Hematopoietic multipotent progenitor cell treated with erythropoietin and hydrocortisone succinate and interleukin-3 and kit ligand, for 15 days (in vitro differentiated cells): ENCODE measurements around the gene TP73.

Source experiments
- DNase-seq: peaks from one replicate; pipeline ENCODE4 v3.0.0-alpha.2; 2015; ENCODE audit warnings: low spot score

TP73 gene

GRCh38 chr1:3653286-3653618 is 936 bp downstream of the TP73 start:
- no peak for DNase-seq

- no peak for DNase-seq
These were observed 2.4 kb downstream of the TP73 start for GRCh38 chr1:3654549-3655281.

DNA sequence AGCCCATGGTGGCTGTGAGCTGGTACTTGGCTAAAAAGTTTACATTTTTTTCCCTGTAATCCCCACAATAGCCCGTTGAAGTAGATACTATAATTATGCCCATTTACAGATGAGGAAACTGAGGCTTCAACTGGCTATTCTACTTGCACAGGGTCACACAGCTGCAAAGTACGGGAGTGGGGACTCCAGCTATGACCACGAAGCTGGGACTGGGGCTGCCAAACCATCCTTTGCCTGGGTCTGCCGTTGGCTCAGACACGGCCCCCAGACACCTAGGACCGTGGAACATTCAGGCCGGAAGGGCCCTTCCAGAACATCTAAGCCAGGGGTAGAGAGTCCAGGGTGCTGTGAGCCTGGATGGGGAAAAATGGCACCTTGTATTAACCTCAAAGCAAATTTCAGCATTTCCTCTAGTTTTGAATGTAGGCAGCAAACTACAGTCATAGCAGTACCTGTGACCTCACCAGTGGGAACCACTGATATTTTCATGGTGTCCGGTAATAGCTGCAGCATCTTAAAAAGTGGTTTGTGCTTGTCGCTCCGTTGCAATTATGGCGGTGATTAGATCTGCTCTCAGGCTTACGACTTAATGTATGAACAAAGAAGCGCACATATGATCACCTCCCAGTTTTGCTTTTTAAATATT is 4.3 kb downstream of the TP73 start:
- no peak for DNase-seq

DNA sequence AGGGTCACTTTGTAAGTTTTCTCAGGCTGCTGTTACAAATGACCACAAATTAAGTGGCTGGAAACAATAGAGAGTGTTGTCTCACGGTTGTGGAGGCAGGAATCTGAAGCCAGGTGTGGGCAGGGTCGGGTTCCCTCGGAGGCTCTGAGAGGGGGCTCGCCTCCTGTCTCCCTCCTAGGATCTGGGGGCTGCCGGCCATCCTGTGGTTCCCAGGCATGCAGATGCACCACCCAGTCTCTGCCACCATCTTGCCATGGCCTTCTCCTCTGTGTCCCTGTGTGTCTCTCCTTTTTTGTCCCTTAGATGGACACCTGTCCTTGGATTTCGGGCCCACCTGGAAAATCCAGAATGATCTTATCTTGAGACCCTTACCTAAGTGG is 4.8 kb downstream of the TP73 start:
- no peak for DNase-seq

- DNase-seq = no peak
These were observed 5.4 kb downstream of the TP73 start for GRCh38 chr1:3657578-3658230.

DNA sequence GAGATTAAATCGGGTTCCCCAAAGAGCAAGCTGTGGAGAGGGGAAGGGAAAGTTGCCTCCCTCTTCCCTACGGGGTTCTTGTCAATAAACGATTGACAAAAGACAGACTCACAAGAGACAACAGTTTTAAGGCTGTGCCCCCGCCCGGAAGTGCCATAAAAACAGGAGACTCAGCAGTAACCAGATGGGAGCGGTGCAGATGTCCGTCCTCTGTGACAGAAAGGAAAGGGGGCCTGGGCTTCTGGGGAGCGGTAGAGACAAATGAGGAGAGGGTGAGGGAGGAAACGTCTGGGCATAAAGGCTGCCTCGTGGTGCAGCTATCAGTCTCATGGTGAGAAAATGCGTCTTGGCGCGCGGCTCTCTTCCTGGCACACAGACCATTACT is 5.9 kb downstream of the TP73 start:
- no peak for DNase-seq

- no peak for DNase-seq
These were observed 6.8 kb downstream of the TP73 start for GRCh38 chr1:3659093-3659492.

- no peak for DNase-seq
These were observed 8.4 kb downstream of the TP73 start for GRCh38 chr1:3660704-3661103.

DNA sequence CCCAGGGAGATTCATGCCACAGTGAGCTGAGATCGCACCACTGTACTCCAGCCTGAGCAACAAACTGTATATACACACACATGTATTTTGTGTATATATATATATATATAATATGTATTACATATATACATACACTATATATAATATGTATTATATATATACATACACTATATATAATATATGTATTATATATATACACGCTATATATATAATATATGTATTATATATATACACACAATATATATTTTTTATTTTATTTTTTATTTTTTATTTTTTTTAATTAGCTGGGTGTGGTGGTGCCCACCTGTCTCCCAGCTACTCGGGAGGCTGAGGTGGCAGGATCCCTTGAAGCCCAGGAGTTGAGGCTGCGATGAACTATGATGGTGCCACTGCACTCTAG is 9.3 kb downstream of the TP73 start:
- DNase-seq = no peak

GRCh38 chr1:3662080-3662671 is 9.9 kb downstream of the TP73 start:
- DNase-seq = no peak

DNA sequence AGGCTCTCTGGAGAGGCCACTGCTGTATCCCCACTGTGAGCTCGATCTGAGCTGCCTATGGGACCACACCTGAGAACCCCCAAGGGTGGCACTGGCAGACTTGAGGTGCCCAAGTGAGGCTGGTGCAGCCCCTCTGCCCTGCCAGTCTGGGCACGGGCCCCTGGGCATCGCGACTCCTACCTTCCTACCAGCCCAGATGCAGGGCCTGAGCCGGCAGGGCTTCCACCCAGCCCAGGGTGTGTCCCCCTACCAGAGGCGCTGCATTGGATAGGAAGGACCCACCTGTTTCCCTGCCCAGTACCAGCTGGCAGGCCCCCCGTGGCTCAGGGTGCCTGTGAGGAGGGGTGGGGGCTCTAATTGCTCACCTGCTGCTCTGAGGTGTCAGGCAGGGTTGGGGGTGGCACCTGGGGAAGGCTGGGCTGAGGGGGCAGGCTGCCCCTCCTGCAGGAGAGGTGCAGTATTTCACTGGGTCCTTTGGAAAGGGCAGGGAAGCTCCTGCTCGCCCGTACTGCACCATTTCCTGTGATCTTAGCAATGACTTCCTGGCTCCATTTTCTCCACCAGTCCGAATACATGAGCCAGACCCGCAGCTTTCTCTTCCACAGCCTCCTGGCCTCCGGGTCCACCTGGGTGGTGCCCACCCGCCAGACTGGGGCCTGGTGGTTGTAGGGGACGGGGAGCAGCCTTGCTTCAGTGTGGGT is 11.8 kb downstream of the TP73 start:
- DNase-seq = no peak

DNA sequence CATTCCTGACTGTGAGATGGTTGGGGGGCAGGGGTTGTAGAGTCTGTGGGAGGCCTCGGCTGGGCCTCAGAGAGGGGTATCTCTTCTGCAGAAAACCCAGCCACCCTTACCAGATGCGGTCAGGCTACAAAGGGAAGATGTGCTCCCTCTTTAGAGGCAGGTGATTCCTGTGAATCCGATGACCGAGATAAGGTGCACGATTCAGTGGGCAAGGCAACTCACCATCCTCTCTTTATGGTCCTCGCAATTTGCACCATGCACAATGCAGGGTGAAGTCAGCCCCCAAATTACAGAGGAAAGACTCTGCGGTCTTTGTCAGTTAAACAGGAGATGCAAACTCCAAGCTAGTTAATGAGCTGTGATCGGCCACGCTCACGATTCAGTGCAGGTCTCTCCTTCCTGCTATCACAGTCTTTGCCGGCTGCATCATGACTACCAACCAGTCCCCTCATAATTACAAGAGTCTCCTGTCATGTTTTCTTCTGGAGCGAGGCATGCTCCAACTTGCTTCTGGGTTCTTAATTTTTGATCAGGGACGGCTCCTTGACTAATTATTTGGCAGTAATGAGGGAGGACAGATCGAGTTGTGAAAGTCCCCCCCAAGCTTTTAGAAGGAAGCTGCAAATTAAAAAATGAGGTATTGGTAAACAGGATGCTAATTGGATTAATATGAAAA is 12.5 kb downstream of the TP73 start:
- DNase-seq = no peak

GRCh38 chr1:3668148-3668547 is 15.8 kb downstream of the TP73 start:
- DNase-seq = no peak

- DNase-seq = no peak
These were observed 16.4 kb downstream of the TP73 start for GRCh38 chr1:3668585-3669300.

DNA sequence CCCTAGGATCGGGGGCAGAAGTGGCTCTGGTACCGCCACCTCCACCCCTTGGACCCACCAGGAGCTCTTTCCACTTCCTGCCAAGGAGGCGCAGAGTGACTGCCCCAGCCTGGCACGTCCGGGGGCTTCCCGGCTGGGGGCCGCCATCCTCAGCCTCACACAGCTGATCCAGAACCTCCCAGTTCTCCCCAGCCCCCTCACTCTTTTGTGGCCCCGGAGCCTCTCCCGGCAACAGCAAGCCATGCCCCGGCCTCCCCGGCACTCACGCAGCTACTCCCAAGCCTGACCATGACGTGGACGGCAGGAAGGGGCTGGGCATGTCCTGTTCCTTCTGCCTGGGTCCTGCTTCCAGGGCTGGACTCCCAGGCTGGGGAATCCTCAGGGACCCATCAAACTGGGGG is 17.1 kb downstream of the TP73 start:
- DNase-seq = no peak

- no peak for DNase-seq
These were observed 17.7 kb downstream of the TP73 start for GRCh38 chr1:3669971-3670431.

DNA sequence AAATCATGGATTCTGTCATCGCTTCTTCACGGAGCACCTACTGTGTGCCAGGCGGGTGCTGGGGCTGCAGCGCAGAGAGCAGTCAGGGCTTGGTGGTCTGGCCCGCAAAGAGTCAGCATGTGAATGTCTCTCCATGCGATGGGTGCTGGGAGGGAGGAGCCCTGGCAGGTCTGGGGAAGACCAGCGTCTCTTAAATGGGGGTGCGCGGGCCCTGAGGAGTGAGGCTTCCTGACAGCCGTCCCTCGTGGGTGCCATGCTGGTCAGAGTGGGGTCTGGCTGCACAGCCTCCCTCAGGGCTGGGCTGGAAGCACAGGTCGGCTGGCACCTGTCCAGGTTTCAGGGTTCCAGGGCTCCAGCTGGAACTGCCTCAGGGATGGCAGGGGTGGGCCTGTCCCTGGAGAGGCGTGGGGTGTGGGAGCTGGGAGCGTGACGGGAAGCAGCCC is 18.5 kb downstream of the TP73 start:
- DNase-seq = no peak

DNA sequence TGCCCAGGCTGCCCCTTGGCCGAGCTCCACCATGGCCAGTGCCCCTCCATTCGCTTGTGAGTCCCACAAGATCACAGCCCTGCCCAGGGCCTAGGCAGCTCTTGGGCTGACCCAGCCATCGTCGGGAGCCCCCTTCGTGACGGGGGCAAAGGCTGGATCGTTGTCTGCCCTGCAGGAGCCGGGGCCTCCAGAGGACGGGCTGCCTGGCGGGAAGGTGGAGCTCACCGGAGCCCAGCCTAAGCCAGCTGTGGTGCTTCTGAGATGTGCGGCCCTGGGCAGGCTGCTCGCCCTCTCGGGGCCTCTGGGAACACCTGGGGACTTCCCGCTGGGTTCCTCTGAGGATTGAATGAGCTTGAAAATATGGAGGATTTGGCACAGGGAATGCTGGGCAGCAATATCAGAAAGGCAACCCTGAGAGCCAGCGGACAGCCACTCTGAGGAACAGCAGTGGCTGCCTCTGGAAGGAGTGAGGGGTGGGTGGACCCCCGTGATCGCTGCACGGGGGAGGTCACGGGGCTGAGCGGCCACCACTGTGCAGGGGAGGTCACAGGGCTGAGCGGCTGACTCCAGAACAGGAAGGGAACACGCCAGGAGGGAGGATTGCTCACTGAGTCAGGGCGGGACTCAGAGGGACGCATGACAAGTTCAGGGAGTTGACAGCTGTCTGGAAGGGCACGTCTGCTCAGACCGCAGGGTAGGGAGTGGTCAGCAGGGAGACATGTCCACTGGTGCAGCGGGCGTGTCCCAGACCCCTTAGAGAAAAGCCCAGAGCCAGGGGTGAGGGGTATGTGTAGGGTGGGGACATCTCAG is 19.3 kb downstream of the TP73 start:
- no peak for DNase-seq

- DNase-seq = no peak
These were observed 20.1 kb downstream of the TP73 start for GRCh38 chr1:3672231-3672970.

DNA sequence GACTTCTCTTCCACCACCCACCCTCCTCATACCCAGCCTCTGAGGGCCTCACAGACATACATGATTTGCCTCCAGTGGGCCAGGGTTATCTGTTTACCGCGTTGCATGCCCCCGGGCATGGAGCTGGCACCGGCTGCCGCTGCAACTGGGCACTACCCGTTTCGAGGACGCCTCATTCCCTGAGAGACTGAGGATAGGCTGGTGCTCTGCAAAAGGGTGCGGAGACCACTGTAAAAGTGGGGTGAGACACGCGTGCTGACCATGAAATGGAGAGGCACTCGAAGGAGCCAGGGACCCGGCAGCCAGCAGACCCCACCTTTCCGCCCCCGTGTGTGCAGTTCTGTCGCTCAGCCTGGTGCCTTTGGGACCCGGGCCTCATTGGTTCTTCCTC is 20.6 kb downstream of the TP73 start:
- no peak for DNase-seq
